ENCODE measurements around the gene ZSWIM5. TPM values are rescaled to one million over a fixed set of nuclear protein-coding genes. Genes with fewer than 3 reads are reported as not detected.

The ZSWIM5 gene
- total RNA-seq, 1 donor from 2014 or later = 13.2 TPM

- DNase-seq (ENCODE audit: low read depth, low spot score) = no peak
- H3K36me3 Mint-ChIP-seq (ENCODE audit: low read depth) = no peaks in the 10 kb centered on the region
- no peak for TF ChIP-seq CTCF (conservative IDR thresholded peaks at IDR 0.05)
- H3K27ac Mint-ChIP-seq (ENCODE audit: unreplicated experiment) = no peak overlapping the region
- peak overlapping the region; percentile 94 for H3K4me3 Mint-ChIP-seq
- H3K27me3 Mint-ChIP-seq (ENCODE audit: low read depth) = no peaks in the 10 kb centered on the region
- no peaks in the 10 kb centered on the region for H3K9me3 Mint-ChIP-seq
- H3K4me1 Mint-ChIP-seq = peaks cover 37% of the 10 kb centered on the region
Observed at GRCh38 chr1:45013551-45014209, 192.7 kb downstream of the ZSWIM5 start.

GRCh38 chr1:45012639-45013278 lies 193.6 kb downstream of the ZSWIM5 start:
- Mint-ChIP-seq H3K27me3 (ENCODE audit: low read depth) (no peaks in the 10 kb centered on the region), H3K9me3 (no peaks in the 10 kb centered on the region), H3K4me3 (peak overlapping the region; percentile 94), H3K36me3 (ENCODE audit: low read depth) (no peaks in the 10 kb centered on the region), H3K27ac (ENCODE audit: unreplicated experiment) (peak overlapping the region; percentile 71), H3K4me1 (peaks cover 37% of the 10 kb centered on the region)
- peak; percentile 16 for DNase-seq (ENCODE audit: low read depth, low spot score)
- no peak for TF ChIP-seq CTCF (conservative IDR thresholded peaks at IDR 0.05)

GRCh38 chr1:45011837-45012638 lies 194.4 kb downstream of the ZSWIM5 start, which contains the start of gene UROD:
Gene UROD (plus strand): TSS chr1:45012254. CDS start chr1:45012266, 12 bp downstream.
- DNase-seq (ENCODE audit: low read depth, low spot score) = peak; percentile 83
- no peak for TF ChIP-seq CTCF (conservative IDR thresholded peaks at IDR 0.05)
- peaks cover 37% of the 10 kb centered on the region for H3K4me1 Mint-ChIP-seq
- H3K9me3 Mint-ChIP-seq = no peaks in the 10 kb centered on the region
- no peaks in the 10 kb centered on the region for H3K36me3 Mint-ChIP-seq (ENCODE audit: low read depth)
- H3K27ac Mint-ChIP-seq (ENCODE audit: unreplicated experiment) = peak within 1 kb of the TSS; percentile 76
- peak within 1 kb of the TSS; percentile 94 for H3K4me3 Mint-ChIP-seq
- no peaks in the 10 kb centered on the region for H3K27me3 Mint-ChIP-seq (ENCODE audit: low read depth)

- Mint-ChIP-seq H3K4me3 (peak within 1 kb of the TSS; percentile 94), H3K4me1 (peaks cover 37% of the 10 kb centered on the region), H3K9me3 (no peaks in the 10 kb centered on the region), H3K36me3 (ENCODE audit: low read depth) (no peaks in the 10 kb centered on the region), H3K27ac (ENCODE audit: unreplicated experiment) (peak within 1 kb of the TSS; percentile 76), H3K27me3 (ENCODE audit: low read depth) (no peaks in the 10 kb centered on the region)
- peak; percentile 59 for DNase-seq (ENCODE audit: low read depth, low spot score)
- no peak for TF ChIP-seq CTCF (conservative IDR thresholded peaks at IDR 0.05)
Observed at GRCh38 chr1:45010855-45011811, 195.3 kb downstream of the ZSWIM5 start, which contains the start of gene HECTD3. Gene HECTD3 (minus strand): TSS chr1:45011324. CDS start chr1:45011257, 67 bp downstream.

Data from neural crest cell (in vitro differentiated cells).